Liver (tissue), 9 donors: ENCODE results near the gene CTNNA2. TPM values are rescaled to one million over a fixed set of nuclear protein-coding genes. Genes with fewer than 3 reads are reported as not detected.

ENCODE experiments used
- DNase-seq: peaks from one replicate; pipeline ENCODE4 v3.0.0-alpha.2; 2017; ENCODE audit warnings: low spot score
- H3K27ac ChIP-seq, 2 donors: one replicate each; pipeline ENCODE4 v1.7.0; 2013; ENCODE audit warnings: inconsistent platforms in 2 of 2, low read length in 2 of 2, control low read depth in 1 of 2, low read depth in 1 of 2, mild to moderate bottlenecking in 1 of 2
- H3K27me3 ChIP-seq, 4 donors: one replicate each; pipeline versions ENCODE4 v1.6.1 to v1.7.0; 2013; ENCODE audit warnings: low read length in 3 of 4, inconsistent platforms in 1 of 4, mild to moderate bottlenecking in 1 of 4, moderate library complexity in 1 of 4; ENCODE audit not compliant: control insufficient read depth in 4 of 4, insufficient read depth in 4 of 4
- H3K36me3 ChIP-seq, 4 donors: one replicate each; pipeline versions ENCODE4 v1.6.1 to v1.7.0; 2013; ENCODE audit warnings: low read length in 3 of 4, mild to moderate bottlenecking in 3 of 4, low read depth in 1 of 4, moderate library complexity in 1 of 4; ENCODE audit not compliant: control insufficient read depth in 4 of 4, insufficient read depth in 3 of 4
- H3K4me1 ChIP-seq, 4 donors: one replicate each; pipeline versions ENCODE4 v1.6.1 to v1.7.0; 2013; ENCODE audit warnings: low read length in 3 of 4, mild to moderate bottlenecking in 3 of 4, moderate library complexity in 1 of 4; ENCODE audit not compliant: control insufficient read depth in 4 of 4, insufficient read depth in 4 of 4
- H3K4me3 ChIP-seq, 3 donors: one replicate each; pipeline versions ENCODE4 v1.6.1 to v1.7.0; 2013; ENCODE audit warnings: low read length in 3 of 3, control low read depth in 1 of 3, low read depth in 1 of 3, mild to moderate bottlenecking in 1 of 3
- H3K9ac ChIP-seq, 2 donors: one replicate each; pipeline ENCODE4 v1.7.0; 2013; ENCODE audit warnings: low read length in 2 of 2, mild to moderate bottlenecking in 2 of 2, moderate library complexity in 2 of 2, control low read depth in 1 of 2, low read depth in 1 of 2
- H3K9me3 ChIP-seq, 4 donors: one replicate each; pipeline versions ENCODE4 v1.6.1 to v1.7.0; 2013; ENCODE audit warnings: low read length in 3 of 4; ENCODE audit not compliant: control insufficient read depth in 4 of 4
- EGR1 ChIP-seq, 2 donors: IDR thresholded peaks; 2 replicates each; pipeline ENCODE4 v1.6.1; 2016 to 2018; ENCODE audit warnings: antibody characterized with exemption in 2 of 2, low read depth in 2 of 2
- FOXA2 ChIP-seq: IDR thresholded peaks from 2 replicates; pipeline ENCODE4 v1.6.1; 2016; ENCODE audit warnings: antibody characterized with exemption
- GABPA ChIP-seq, 2 donors: IDR thresholded peaks in 1 of 2; conservative IDR thresholded peaks in 1 of 2; 2 replicates each; pipeline ENCODE4 v1.6.1; 2016; ENCODE audit warnings: antibody characterized with exemption in 2 of 2, mild to moderate bottlenecking in 1 of 2, moderate library complexity in 1 of 2
- HNF4A ChIP-seq, 2 donors: conservative IDR thresholded peaks; 2 replicates each; pipeline ENCODE4 v1.6.1; 2016; ENCODE audit warnings: antibody characterized with exemption in 2 of 2, mild to moderate bottlenecking in 2 of 2
- HNF4G ChIP-seq: IDR thresholded peaks from 2 replicates; pipeline ENCODE4 v1.6.1; 2016; ENCODE audit warnings: antibody characterized with exemption
- JUND ChIP-seq, 2 donors: IDR thresholded peaks; 2 replicates each; pipeline ENCODE4 v1.6.1; 2016; ENCODE audit warnings: antibody characterized with exemption in 2 of 2
- NR2F2 ChIP-seq: IDR thresholded peaks from 2 replicates; pipeline ENCODE4 v1.6.1; 2016; ENCODE audit warnings: antibody characterized with exemption
- RAD21 ChIP-seq, 2 donors: IDR thresholded peaks; 2 replicates each; pipeline ENCODE4 v1.6.1; 2016; ENCODE audit warnings: antibody characterized with exemption in 2 of 2, mild to moderate bottlenecking in 2 of 2
- SP1 ChIP-seq: IDR thresholded peaks from 2 replicates; pipeline ENCODE4 v1.6.1; 2018; ENCODE audit warnings: antibody characterized with exemption, mild to moderate bottlenecking
- TAF1 ChIP-seq: conservative IDR thresholded peaks from 2 replicates; pipeline ENCODE4 v1.6.1; 2016; ENCODE audit warnings: antibody characterized with exemption, mild to moderate bottlenecking
- YY1 ChIP-seq: IDR thresholded peaks from 2 replicates; pipeline ENCODE4 v1.6.1; 2016; ENCODE audit warnings: antibody characterized with exemption, mild to moderate bottlenecking
- WGBS: extraction: QIAGEN DNeasy Blood & Tissue Kit; methylation state at CpG from one replicate; pipeline ENCODE4 v1.1.7; 2013; 5-methylcytosine and 5-hydroxymethylcytosine counted together
- polyA plus RNA-seq, 2 donors: library from polyadenylated mRNA; stranded (reverse) in 1 of 2; unstranded in 1 of 2; fragments of 200-250 nt in 1 of 2; fragments of >200 nt in 1 of 2; fragmentation: Nextera tagmentation in 1 of 2; extraction: Ambion mirVana in 1 of 2; gene quantifications; one replicate each; pipeline versions ENCODE4 v1.2.1 to v1.2.3, GENCODE V29; 2013 to 2015
- total RNA-seq, 2 donors: library from RNA; depleted of rRNA; stranded (reverse); fragments of >200 nt; gene quantifications; one replicate each; pipeline ENCODE4 v1.2.3, GENCODE V29; 2014
- TF ChIP-seq, protein P1 (sequence below): IDR thresholded peaks from 2 replicates; pipeline ENCODE4 v1.6.1; 2016; ENCODE audit warnings: antibody characterized with exemption
- TF ChIP-seq, protein P2 (sequence below): IDR thresholded peaks from 2 replicates; pipeline ENCODE4 v1.6.1; 2016; ENCODE audit warnings: antibody characterized with exemption
- TF ChIP-seq, protein P3 (sequence below): IDR thresholded peaks from 2 replicates; pipeline ENCODE4 v1.6.1; 2016; ENCODE audit warnings: antibody characterized with exemption
- TF ChIP-seq, protein P4 (sequence below): IDR thresholded peaks from 2 replicates; pipeline ENCODE4 v1.6.1; 2016; ENCODE audit warnings: antibody characterized with exemption, mild to moderate bottlenecking
- TF ChIP-seq, protein P5 (sequence below): fragments of 150-350 bp; IDR thresholded peaks from 2 replicates; pipeline ENCODE4 v1.5.1; 2017; ENCODE audit warnings: improper control_type of control experiment, low read depth, low read length; ENCODE audit not compliant: missing input control
- donor health status: healthy.
- donor health status: healthy.
- donor health status: healthy.
- donor health status: healthy.
- donor health status: healthy.

The CTNNA2 gene
- total and polyA plus RNA-seq, 4 donors = 0.05 TPM; not detected in 3

DNA sequence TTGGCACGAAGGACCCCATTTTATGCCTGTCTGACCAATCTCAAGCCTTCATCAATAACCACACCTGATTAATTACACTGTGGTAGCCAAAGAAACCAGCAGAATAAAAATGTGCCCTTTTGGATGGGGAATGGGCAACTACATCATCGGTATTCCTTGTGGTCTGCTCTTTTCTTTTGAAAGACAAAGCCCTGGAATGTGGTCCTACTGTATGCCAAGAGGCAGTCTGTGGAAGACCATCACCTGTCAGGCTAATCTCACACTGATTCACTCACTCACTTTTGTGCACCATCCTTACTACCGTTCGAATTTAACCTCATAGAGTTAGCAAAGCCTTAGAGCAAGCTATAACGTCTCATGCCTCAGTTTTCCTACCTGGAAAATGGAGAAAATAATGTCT, 1066.9 kb downstream of the CTNNA2 start:
- no peak for DNase-seq
- Histone ChIP-seq H3K4me1 (no peaks in the 10 kb centered on the region), H3K27me3 (no peaks in the 10 kb centered on the region), H3K9ac (no peak overlapping the region), H3K9me3 (no peaks in the 10 kb centered on the region), H3K36me3 (no peaks in the 10 kb centered on the region), H3K4me3 (no peak overlapping the region), H3K27ac (no peak overlapping the region)
- TF ChIP-seq EGR1 (IDR thresholded peaks at IDR 0.05; ENCODE audit: low read depth in 2 of 2) (no peak), YY1 (no peak), RAD21 (IDR thresholded peaks at IDR 0.05) (no peak), NR2F2 (no peak), TAF1 (no peak), HNF4G (no peak), JUND (IDR thresholded peaks at IDR 0.05) (no peak)
- TF ChIP-seq, protein P1, sequence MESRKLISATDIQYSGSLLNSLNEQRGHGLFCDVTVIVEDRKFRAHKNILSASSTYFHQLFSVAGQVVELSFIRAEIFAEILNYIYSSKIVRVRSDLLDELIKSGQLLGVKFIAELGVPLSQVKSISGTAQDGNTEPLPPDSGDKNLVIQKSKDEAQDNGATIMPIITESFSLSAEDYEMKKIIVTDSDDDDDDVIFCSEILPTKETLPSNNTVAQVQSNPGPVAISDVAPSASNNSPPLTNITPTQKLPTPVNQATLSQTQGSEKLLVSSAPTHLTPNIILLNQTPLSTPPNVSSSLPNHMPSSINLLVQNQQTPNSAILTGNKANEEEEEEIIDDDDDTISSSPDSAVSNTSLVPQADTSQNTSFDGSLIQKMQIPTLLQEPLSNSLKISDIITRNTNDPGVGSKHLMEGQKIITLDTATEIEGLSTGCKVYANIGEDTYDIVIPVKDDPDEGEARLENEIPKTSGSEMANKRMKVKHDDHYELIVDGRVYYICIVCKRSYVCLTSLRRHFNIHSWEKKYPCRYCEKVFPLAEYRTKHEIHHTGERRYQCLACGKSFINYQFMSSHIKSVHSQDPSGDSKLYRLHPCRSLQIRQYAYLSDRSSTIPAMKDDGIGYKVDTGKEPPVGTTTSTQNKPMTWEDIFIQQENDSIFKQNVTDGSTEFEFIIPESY = no peak
- TF ChIP-seq, protein P2, sequence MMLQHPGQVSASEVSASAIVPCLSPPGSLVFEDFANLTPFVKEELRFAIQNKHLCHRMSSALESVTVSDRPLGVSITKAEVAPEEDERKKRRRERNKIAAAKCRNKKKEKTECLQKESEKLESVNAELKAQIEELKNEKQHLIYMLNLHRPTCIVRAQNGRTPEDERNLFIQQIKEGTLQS = no peak
- TF ChIP-seq, protein P3, sequence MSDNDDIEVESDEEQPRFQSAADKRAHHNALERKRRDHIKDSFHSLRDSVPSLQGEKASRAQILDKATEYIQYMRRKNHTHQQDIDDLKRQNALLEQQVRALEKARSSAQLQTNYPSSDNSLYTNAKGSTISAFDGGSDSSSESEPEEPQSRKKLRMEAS = no peak
- WGBS = 72% methylated on average over 5 of the region's 5 CpGs

DNA sequence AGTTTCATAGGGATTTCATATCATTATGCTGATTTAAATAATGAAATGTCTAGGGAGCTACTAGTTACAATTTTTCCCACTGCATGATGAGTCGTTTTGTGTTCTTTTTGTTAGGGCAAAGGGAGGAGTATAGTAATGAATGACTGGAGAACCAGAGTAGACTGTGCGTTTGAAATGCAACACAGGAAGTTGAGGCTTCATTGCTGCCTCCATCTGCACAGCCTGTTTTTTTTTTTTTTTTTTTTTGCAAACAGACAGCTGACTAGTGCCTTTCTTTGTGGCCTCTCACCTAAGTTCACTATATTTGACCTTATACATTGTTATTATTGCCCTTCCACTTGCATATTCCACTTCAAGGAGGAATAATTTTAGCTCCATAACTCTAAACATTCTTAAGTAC, 1078.4 kb downstream of the CTNNA2 start:
- Histone ChIP-seq H3K4me1 (no peaks in the 10 kb centered on the region), H3K36me3 (no peaks in the 10 kb centered on the region), H3K9me3 (no peaks in the 10 kb centered on the region), H3K4me3 (no peak overlapping the region), H3K27me3 (no peaks in the 10 kb centered on the region), H3K9ac (no peak overlapping the region), H3K27ac (no peak overlapping the region)
- no peak for DNase-seq
- TF ChIP-seq, protein P1 = no peak
- no peak for TF ChIP-seq EGR1 (IDR thresholded peaks at IDR 0.05; ENCODE audit: low read depth in 2 of 2)
- no peak for TF ChIP-seq JUND (IDR thresholded peaks at IDR 0.05)
- no peak for TF ChIP-seq TAF1
- TF ChIP-seq, protein P3 = no peak
- TF ChIP-seq FOXA2 = no peak
- no peak for TF ChIP-seq HNF4A (conservative IDR thresholded peaks at IDR 0.05)
- no peak for TF ChIP-seq HNF4G
- WGBS = 41% methylated on average over 2 of the region's 2 CpGs

DNA sequence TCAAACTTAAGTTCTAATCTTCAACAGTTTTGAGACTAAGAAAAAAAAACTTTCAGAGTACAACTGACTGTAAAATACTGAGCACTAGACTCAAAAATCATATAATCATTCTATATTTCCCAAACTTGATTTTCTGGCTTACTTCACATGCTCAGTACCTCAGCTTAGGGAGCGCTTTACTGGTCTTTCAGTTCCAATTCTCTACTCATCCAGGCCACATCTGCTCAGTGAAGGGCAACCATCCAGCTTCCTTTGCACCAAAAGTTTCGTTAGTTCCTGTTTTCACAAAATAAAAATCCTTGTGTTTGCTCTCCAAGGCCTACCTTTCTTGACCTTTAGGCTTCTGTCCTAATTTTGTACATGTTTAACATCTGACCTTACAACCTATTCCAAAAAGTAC, 1079.3 kb downstream of the CTNNA2 start:
- no peak for DNase-seq
- TF ChIP-seq HNF4G (no peak), TAF1 (no peak), GABPA (IDR thresholded peaks at IDR 0.05 in 1 of 2, conservative IDR thresholded peaks at IDR 0.05 in 1 of 2) (no peak), FOXA2 (no peak), SP1 (no peak), EGR1 (IDR thresholded peaks at IDR 0.05; ENCODE audit: low read depth in 2 of 2) (no peak), HNF4A (conservative IDR thresholded peaks at IDR 0.05) (no peak)
- TF ChIP-seq, protein P4, sequence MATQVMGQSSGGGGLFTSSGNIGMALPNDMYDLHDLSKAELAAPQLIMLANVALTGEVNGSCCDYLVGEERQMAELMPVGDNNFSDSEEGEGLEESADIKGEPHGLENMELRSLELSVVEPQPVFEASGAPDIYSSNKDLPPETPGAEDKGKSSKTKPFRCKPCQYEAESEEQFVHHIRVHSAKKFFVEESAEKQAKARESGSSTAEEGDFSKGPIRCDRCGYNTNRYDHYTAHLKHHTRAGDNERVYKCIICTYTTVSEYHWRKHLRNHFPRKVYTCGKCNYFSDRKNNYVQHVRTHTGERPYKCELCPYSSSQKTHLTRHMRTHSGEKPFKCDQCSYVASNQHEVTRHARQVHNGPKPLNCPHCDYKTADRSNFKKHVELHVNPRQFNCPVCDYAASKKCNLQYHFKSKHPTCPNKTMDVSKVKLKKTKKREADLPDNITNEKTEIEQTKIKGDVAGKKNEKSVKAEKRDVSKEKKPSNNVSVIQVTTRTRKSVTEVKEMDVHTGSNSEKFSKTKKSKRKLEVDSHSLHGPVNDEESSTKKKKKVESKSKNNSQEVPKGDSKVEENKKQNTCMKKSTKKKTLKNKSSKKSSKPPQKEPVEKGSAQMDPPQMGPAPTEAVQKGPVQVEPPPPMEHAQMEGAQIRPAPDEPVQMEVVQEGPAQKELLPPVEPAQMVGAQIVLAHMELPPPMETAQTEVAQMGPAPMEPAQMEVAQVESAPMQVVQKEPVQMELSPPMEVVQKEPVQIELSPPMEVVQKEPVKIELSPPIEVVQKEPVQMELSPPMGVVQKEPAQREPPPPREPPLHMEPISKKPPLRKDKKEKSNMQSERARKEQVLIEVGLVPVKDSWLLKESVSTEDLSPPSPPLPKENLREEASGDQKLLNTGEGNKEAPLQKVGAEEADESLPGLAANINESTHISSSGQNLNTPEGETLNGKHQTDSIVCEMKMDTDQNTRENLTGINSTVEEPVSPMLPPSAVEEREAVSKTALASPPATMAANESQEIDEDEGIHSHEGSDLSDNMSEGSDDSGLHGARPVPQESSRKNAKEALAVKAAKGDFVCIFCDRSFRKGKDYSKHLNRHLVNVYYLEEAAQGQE = no peak
- TF ChIP-seq, protein P5, sequence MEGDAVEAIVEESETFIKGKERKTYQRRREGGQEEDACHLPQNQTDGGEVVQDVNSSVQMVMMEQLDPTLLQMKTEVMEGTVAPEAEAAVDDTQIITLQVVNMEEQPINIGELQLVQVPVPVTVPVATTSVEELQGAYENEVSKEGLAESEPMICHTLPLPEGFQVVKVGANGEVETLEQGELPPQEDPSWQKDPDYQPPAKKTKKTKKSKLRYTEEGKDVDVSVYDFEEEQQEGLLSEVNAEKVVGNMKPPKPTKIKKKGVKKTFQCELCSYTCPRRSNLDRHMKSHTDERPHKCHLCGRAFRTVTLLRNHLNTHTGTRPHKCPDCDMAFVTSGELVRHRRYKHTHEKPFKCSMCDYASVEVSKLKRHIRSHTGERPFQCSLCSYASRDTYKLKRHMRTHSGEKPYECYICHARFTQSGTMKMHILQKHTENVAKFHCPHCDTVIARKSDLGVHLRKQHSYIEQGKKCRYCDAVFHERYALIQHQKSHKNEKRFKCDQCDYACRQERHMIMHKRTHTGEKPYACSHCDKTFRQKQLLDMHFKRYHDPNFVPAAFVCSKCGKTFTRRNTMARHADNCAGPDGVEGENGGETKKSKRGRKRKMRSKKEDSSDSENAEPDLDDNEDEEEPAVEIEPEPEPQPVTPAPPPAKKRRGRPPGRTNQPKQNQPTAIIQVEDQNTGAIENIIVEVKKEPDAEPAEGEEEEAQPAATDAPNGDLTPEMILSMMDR = no peak
- TF ChIP-seq, protein P3 = no peak

More for the DNA sequence above, 1079.3 kb downstream of the CTNNA2 start:
- no peaks in the 10 kb centered on the region for H3K36me3 ChIP-seq
- no peak overlapping the region for H3K4me3 ChIP-seq
- H3K9ac ChIP-seq = no peak overlapping the region
- WGBS = 72% methylated on average over 2 of the region's 2 CpGs
- H3K27me3 ChIP-seq = no peaks in the 10 kb centered on the region
- H3K9me3 ChIP-seq = no peaks in the 10 kb centered on the region
- H3K27ac ChIP-seq = no peak overlapping the region
- no peaks in the 10 kb centered on the region for H3K4me1 ChIP-seq
